ENCODE measurements around the gene TINCR.
"Not testable (repeated sequence)": the region's sequence is repeated elsewhere in the genome, so short reads cannot be mapped to it uniquely, and the experiment has no call there.

The TINCR gene

GRCh38 chr19:5567360-5567969 lies at the start of gene TINCR:
TSS of gene TINCR (minus strand) at chr19:5567953.
- DNase-seq = no peak

- DNase-seq = no peak
Measured at GRCh38 chr19:5617080-5617479, 49.3 kb upstream of the TINCR start.

GRCh38 chr19:5615756-5616327 lies 48.1 kb upstream of the TINCR start:
- no peak for DNase-seq

GRCh38 chr19:5612891-5613865 lies 45.4 kb upstream of the TINCR start:
- no peak for DNase-seq

GRCh38 chr19:5609881-5610448 lies 42.2 kb upstream of the TINCR start:
- no peak for DNase-seq

GRCh38 chr19:5608766-5609165 lies 41.0 kb upstream of the TINCR start:
- DNase-seq = not testable (repeated sequence)

GRCh38 chr19:5608291-5608690 lies 40.5 kb upstream of the TINCR start:
- DNase-seq = no peak

GRCh38 chr19:5607318-5608275 lies 39.8 kb upstream of the TINCR start:
- DNase-seq = no peak

GRCh38 chr19:5605362-5605761 lies 37.6 kb upstream of the TINCR start:
- no peak for DNase-seq

GRCh38 chr19:5603626-5604025 lies 35.9 kb upstream of the TINCR start:
- DNase-seq = no peak

GRCh38 chr19:5600797-5601196 lies 33.0 kb upstream of the TINCR start:
- no peak for DNase-seq

GRCh38 chr19:5595745-5596144 lies 28.0 kb upstream of the TINCR start:
- no peak for DNase-seq

GRCh38 chr19:5595129-5595528 lies 27.4 kb upstream of the TINCR start:
- DNase-seq = no peak

GRCh38 chr19:5594521-5594950 lies 26.8 kb upstream of the TINCR start:
- DNase-seq = no peak

- no peak for DNase-seq
Measured at GRCh38 chr19:5593343-5594255, 25.8 kb upstream of the TINCR start.

- no peak for DNase-seq
Measured at GRCh38 chr19:5592531-5593342, 25.0 kb upstream of the TINCR start.

GRCh38 chr19:5591476-5591875 lies 23.7 kb upstream of the TINCR start:
- DNase-seq = no peak

GRCh38 chr19:5590865-5591154 lies 23.1 kb upstream of the TINCR start:
- no peak for DNase-seq

GRCh38 chr19:5590151-5590864 lies 22.6 kb upstream of the TINCR start:
- DNase-seq = no peak
